ENCODE results near the gene SLC25A25. TPM values are rescaled to one million over a fixed set of nuclear protein-coding genes. Genes with fewer than 3 reads are reported as not detected.

SLC25A25 gene
- total and polyA plus RNA-seq, 9 of the 15 experiments (the other 6 are each of a cell fraction or from before 2014, with no cell fraction given), result 0.07 to 35.9 (median 23.2) TPM

- TF ChIP-seq HNRNPH1 (optimal IDR thresholded peaks at IDR 0.05; ENCODE audit: low read depth, low read length) (no peak), ZNF589 (CRISPR knock-in tag; IDR thresholded peaks at IDR 0.05; ENCODE audit: low read depth) (peak; percentile 69; the same call in 1 of the 2 replicates), HES1 (IDR thresholded peaks at IDR 0.05; ENCODE audit: low read depth) (no peak), RBM14 (IDR thresholded peaks at IDR 0.05; ENCODE audit: borderline replicate concordance, insufficient read depth, low read depth, low read length) (0 out of 2 replicates have a peak, but pooled peaks have one; percentile 55), MXD1 (CRISPR knock-in tag; IDR thresholded peaks at IDR 0.05; ENCODE audit: borderline replicate concordance, poor library complexity, severe bottlenecking) (peak; percentile 88), SIN3A (IDR thresholded peaks at IDR 0.05; ENCODE audit: borderline replicate concordance in 2 of 2, control insufficient read depth in 1 of 2, low read depth in 2 of 2, low read length in 2 of 2) (peak; percentile 84 to 86; a peak in 3 of 4 replicates), CEBPB (tag; IDR thresholded peaks at IDR 0.05) (no peak), TAF7 (tag; IDR thresholded peaks at IDR 0.05) (0 out of 2 replicates have a peak, but pooled peaks have one; percentile 45), ZBTB7A (IDR thresholded peaks at IDR 0.05; ENCODE audit: borderline replicate concordance, control insufficient read depth, low read depth, low read length) (peak; percentile 4; the same call in 1 of the 2 replicates), OTX1 (CRISPR knock-in tag; IDR thresholded peaks at IDR 0.05) (0 out of 2 replicates have a peak, but pooled peaks have one; percentile 46), HCFC1 (IDR thresholded peaks at IDR 0.05; ENCODE audit: low read depth, low read length) (peak; percentile 59), SAFB (IDR thresholded peaks at IDR 0.05; ENCODE audit: borderline replicate concordance, low read depth, low read length) (no peak), TAF9B (IDR thresholded peaks at IDR 0.05; ENCODE audit: partially characterized antibody) (no peak), ZBTB40 (IDR thresholded peaks at IDR 0.05) (peak; percentile 78), ZBTB40 (CRISPR knock-in tag; IDR thresholded peaks at IDR 0.05) (no peak)
Measured at GRCh38 chr9:128127990-128128835, 60.2 kb downstream of the SLC25A25 start (continued).
